NCI-H2081 (cell line): ENCODE results near the gene GRB10.

Experiments
- DNase-seq, 2 experiments: peaks; one replicate each; lab custom pipeline; 2025; lab: John Stamatoyannopoulos, UW

The GRB10 gene

DNA sequence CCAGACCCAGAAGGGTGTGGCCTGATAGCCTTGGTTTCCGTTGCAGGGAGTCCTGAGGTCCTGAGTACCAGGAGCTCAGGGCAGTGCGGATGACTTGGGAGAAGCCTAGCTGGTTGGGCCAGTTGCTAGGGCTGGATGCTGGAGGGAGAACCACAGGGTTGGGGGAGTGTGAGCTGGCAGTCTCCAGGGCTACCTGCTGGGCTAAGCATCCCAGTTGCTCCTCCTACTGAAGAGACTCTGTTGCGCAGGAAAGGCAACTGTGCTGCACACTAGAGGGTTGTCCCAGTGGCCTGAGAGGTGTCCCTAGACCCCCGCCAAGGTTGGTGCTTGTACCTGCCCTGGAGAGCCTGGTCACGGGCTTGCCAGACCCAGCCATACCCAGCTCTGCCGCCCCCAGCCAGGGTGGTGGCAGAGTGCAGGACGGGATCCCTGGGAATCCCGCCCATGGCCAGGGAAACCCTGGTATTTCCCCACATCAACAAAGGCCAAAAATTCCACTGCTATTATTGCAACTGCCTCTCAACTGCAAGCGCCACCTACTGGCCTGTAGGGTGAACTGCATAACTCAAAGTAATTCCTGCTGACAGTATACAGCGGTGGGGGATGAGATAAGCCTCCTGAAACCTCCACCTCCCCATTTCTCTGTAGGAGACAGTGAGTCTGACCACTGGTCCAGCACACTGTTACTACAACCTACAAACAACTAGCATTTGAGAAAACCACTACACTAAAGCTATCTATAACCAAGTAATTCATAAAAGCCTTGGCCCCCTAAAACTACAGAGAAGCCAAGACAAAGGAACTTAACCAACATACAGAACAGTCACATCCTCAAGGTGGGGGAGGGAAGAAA lies 149.9 kb downstream of the GRB10 start:
- DNase-seq = peak; percentile 66 to 69

GRCh38 chr7:50631639-50632038 lies 151.1 kb downstream of the GRB10 start:
- DNase-seq = no peak

GRCh38 chr7:50631100-50631499 lies 151.6 kb downstream of the GRB10 start:
- no peak for DNase-seq

DNA sequence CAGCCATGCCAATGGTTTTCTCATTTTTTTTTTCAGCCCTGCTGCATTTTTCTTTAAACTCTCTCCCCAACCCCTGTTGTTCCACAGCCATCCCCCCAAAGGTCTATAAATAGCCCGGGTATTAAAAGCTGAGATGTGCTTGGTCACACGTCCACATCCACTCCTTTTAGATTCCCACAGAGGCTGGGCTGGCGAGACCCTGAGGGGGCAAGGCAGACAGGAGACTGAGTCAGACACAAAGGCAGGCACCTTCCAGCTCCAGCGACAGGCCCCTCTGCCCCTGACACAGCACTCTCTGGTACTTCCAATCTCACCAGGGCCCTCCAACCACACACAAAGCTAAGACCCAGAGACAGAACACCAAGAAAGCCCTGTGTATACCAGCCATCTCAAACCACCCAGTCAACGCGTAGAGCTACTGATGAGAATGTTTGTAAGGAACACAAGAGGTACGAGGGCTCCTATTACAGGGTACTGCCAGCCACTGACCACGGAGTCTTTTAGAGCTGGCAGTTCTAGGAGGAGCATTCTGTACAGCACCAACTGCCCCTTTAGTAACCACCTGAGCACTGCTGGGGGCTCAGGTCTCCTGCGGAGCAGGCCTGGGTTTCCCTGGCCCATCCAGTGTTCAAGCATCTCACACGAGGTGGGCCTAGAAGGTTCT lies 153.3 kb downstream of the GRB10 start:
- DNase-seq = no peak

- DNase-seq = no peak
These were observed 154.1 kb downstream of the GRB10 start for GRCh38 chr7:50628434-50629084.

DNA sequence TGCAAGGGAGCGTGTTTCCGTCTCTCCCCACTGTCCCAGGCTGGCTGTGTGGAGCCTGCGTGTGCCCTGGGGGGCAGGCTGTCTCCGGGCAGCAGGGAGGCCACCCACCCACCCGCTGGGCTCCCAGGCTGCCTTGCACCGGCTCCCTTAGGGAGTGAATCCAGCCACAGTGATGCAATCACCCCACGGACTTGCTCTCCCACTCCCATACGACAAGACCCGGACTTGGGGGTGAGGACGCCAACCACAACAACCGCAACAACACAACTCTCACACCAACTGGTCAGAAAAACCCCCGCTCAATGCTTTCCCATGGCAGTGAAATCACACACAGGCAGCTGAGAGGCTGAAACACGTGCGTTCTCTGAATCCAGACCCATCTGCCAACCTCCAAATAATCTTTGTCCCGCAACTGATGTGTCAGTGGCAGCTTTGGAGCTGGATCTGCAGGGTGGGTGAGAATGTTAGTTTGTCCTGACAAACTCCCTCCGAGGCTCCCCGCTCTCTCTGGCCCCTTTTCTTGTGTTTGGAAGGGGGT lies 154.8 kb downstream of the GRB10 start:
- DNase-seq = no peak

- DNase-seq = no peak
These were observed 156.4 kb downstream of the GRB10 start for GRCh38 chr7:50626286-50626685.

DNA sequence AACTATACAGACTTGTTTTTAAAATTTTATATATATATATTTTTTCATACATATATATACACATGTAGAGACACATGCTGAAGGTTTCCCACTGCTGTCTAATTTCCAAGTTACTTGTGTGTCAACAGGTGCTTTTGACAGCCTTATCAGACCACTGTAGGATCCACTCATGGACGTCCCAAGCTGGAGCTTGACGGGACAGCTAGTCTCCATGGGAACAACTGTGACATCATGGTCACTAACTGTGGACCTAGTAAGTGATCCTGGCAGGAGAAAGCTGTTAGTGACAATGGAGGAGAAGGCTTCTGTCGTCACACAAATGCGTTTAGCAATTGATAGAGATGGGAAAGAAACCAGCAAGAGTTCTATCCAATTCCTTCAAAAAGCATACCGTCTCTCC lies 157.3 kb downstream of the GRB10 start:
- no peak for DNase-seq

- no peak for DNase-seq
These were observed 159.9 kb downstream of the GRB10 start for GRCh38 chr7:50622821-50623220.

- DNase-seq = no peak
These were observed 160.7 kb downstream of the GRB10 start for GRCh38 chr7:50621973-50622490.

DNA sequence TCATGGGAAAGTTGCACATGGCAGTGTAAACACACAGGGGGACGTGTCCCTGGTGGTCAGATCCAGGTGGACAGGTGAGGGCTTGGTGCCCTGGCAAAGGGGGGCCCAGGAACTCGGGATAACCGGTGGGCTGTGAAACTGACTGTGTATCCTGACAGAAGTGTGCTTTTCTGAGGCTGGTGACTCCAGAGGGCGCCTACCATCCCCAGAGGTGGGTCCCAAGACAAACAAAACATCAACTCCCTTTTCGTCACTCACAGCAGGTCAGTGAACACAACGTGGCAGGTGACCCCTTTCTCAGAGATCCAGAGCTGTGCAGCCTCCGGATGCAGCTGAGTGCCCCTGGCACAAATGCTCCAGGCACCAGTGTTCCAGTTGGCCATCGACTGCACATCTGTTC lies 161.5 kb downstream of the GRB10 start:
- no peak for DNase-seq

- DNase-seq = no peak
These were observed 162.3 kb downstream of the GRB10 start for GRCh38 chr7:50620433-50620832.

DNA sequence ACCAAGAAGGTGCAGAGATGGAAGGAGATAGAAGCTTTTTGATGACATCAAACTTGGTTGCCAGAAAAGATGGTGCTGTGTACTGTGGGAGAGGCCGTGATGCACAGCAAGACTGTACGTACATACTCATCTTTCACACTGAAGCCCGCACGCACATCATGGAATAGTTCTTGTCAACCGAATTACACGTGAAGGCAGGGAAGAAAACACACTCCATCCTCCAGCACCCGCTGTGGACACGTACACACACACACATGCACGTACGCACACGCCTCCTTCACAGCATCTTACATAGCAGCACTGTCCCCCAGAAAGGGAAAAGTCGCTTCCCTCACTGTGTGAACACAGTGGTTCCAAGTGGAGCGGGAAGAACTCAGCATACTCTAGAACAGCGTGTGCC lies 163.0 kb downstream of the GRB10 start:
- DNase-seq = no peak

DNA sequence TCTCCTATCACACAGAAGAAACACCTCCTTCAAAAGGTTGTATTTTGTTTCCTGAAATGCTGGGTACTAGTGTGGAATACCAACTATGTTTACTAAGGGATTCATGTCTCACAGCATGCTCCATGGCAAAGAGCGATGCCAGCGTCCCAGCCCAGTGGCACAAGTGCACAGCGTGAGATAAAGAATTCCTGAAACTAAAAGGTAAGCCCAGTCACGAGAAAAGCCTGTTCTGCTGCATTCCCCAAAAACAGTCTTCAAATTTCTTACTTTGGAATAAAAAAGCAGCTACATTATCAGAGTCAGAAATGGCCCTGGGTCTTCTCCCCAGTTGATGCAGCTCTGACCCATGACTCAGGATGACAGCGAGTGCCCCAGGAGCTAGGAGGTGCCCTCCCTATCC lies 164.4 kb downstream of the GRB10 start:
- DNase-seq = no peak

DNA sequence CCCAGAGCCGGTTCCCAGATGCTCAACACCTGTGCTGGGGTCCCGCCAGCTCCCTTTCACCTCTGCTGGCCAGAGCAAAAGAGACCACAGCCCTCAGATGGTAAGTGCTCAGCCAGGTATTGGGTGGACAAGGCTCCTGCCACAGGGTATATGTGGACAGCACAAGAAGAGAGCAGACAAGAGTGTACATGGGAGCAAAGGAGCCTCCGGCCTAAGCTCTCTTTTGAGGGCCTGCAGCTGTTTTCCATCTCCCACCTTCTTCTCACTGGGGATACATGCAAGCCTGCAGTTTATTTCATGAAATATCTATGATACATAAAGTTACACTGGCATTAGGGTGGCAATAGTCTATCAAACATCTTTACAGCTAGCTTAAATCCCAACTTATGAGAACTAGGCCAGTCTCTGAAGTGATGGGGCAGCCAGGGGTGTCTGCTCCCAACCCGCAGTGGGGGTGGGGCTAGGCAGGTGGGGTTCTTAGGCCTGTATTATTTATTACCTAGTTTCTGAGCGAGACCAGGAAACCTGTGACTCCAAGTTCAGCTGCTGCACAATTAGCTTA lies 167.1 kb downstream of the GRB10 start:
- DNase-seq = no peak

- no peak for DNase-seq
These were observed 167.8 kb downstream of the GRB10 start for GRCh38 chr7:50614721-50615518.

GRCh38 chr7:50613473-50613872 lies 169.2 kb downstream of the GRB10 start:
- DNase-seq = no peak

GRCh38 chr7:50612704-50613103 lies 170.0 kb downstream of the GRB10 start:
- DNase-seq = no peak

- no peak for DNase-seq
These were observed 172.0 kb downstream of the GRB10 start for GRCh38 chr7:50610521-50611277.

GRCh38 chr7:50608196-50608906 lies 174.3 kb downstream of the GRB10 start:
- DNase-seq = no peak
